GM13976 (cell line): Measurements from ENCODE around the gene ST3GAL3.

Experiments used
- DNase-seq: peaks from one replicate; pipeline ENCODE4 v3.0.0; 2012; ENCODE audit warnings: low spot score
- CTCF ChIP-seq: IDR thresholded peaks from 2 replicates; pipeline ENCODE4 v1.5.1; 2012; ENCODE audit warnings: borderline replicate concordance, mild to moderate bottlenecking; ENCODE audit not compliant: insufficient read depth; ENCODE audit errors: extremely low read depth, missing control alignments, control extremely low read depth
- in situ Hi-C: fragments of 300-500 bp; cut with MboI; formaldehyde crosslinking; loops from one replicate; pipeline ENCODE4 v1.12.0; 2022; ENCODE audit warnings: low sequenced_read_pairs, mixed read lengths, inconsistent platforms; ENCODE audit not compliant: unreplicated experiment

The ST3GAL3 gene

GRCh38 chr1:43849670-43850069 is 142.3 kb downstream of the ST3GAL3 start:
- no peak for TF ChIP-seq CTCF
- in situ Hi-C loops = no loop called here
- no peak for DNase-seq

GRCh38 chr1:43850591-43851233 is 143.4 kb downstream of the ST3GAL3 start:
- TF ChIP-seq CTCF = no peak
- in situ Hi-C loops = no loop called here
- DNase-seq = no peak

GRCh38 chr1:43851561-43852338 is 144.4 kb downstream of the ST3GAL3 start:
- in situ Hi-C loops = no loop called here
- no peak for DNase-seq
- no peak for TF ChIP-seq CTCF

GRCh38 chr1:43853161-43853921 is 146.0 kb downstream of the ST3GAL3 start:
- TF ChIP-seq CTCF = no peak
- DNase-seq = peak; percentile 56
- in situ Hi-C loops = no loop called here

GRCh38 chr1:43854473-43854872 is 147.1 kb downstream of the ST3GAL3 start:
- TF ChIP-seq CTCF = no peak
- in situ Hi-C loops = no loop called here
- DNase-seq = no peak

GRCh38 chr1:43856188-43856587 is 148.9 kb downstream of the ST3GAL3 start:
- no peak for TF ChIP-seq CTCF
- in situ Hi-C loops = no loop called here
- no peak for DNase-seq
